ENCODE measurements around the gene GSAP. TPM values are rescaled to one million over a fixed set of nuclear protein-coding genes. Genes with fewer than 3 reads are reported as not detected.
A peak's percentile ranks its signal among the peaks of the same experiment; 100 is the strongest.

The GSAP gene
- total and polyA plus RNA-seq, 2 of the 4 experiments (the other 2 are of a cell fraction): 1.6 to 1.8 TPM

- no peak overlapping the region for H2AK9ac ChIP-seq (replicated peaks; ENCODE audit: low read depth, low read length, poor library complexity)
- no peak overlapping the region for H3K23ac ChIP-seq (ENCODE audit: low read depth, low read length)
- dilution Hi-C loops (cut with HindIII; ENCODE audit: low sequenced_read_pairs, unreplicated experiment): no loop called here
- no peak overlapping the region for H2BK20ac ChIP-seq (ENCODE audit: low read depth, low read length)
- no peak overlapping the region for H2AFZ ChIP-seq (replicated peaks; ENCODE audit: low read length, poor library complexity)
- H3K56ac ChIP-seq (ENCODE audit: extremely low read depth, insufficient read depth, low read length): no peak overlapping the region
- H3K27me3 ChIP-seq (ENCODE audit: control insufficient read depth, insufficient read depth, low read length): no peaks in the 10 kb centered on the region
- DNase-seq: no peak
- H3K4me2 ChIP-seq (ENCODE audit: low read depth, low read length): no peak overlapping the region
- no peak overlapping the region for H2BK120ac ChIP-seq (ENCODE audit: low read depth, low read length)
- H4K20me1 ChIP-seq (ENCODE audit: insufficient read depth, low read length): no peaks in the 10 kb centered on the region
- H3K79me1 ChIP-seq (ENCODE audit: low read depth in 1 of 2, low read length in 2 of 2): no peaks in the 10 kb centered on the region
- no peaks in the 10 kb centered on the region for H3K9me3 ChIP-seq (ENCODE audit: control insufficient read depth, insufficient read depth, low read length)
- ChIA-PET POLR2A (ENCODE audit: unreplicated experiment) (no interaction called here), CTCF (no interaction called here)
- H3K9me1 ChIP-seq (ENCODE audit: insufficient read depth, low read length): peaks cover 3% of the 10 kb centered on the region
- no peak overlapping the region for H3K14ac ChIP-seq (replicated peaks; ENCODE audit: low read depth, low read length)
- WGBS, 2 experiments (ENCODE audit: extremely low coverage in 2 of 2, insufficient read length in 1 of 2): no CpG with 5 or more reads among the region's 3 CpGs
- H3K27ac ChIP-seq (ENCODE audit: insufficient read depth, low read length): no peak overlapping the region
- no TSS peak for BruUV-seq (replicated peaks)
- no peaks in the 10 kb centered on the region for H3K36me3 ChIP-seq (ENCODE audit: control insufficient read depth, insufficient read depth, low read length)
- intact Hi-C loops (cut with micrococcal nuclease): no loop called here
- H2BK15ac ChIP-seq (ENCODE audit: low read depth, low read length): no peak overlapping the region
- H2BK5ac ChIP-seq (ENCODE audit: low read depth, low read length, poor library complexity, severe bottlenecking): no peak overlapping the region
- no peak overlapping the region for H3K4ac ChIP-seq (ENCODE audit: low read depth, low read length)
- TF ChIP-seq BHLHE40 (IDR thresholded peaks at IDR 0.05; ENCODE audit: low read depth, low read length) (no peak), USF2 (IDR thresholded peaks at IDR 0.05; ENCODE audit: low read depth, low read length) (no peak), RCOR1 (IDR thresholded peaks at IDR 0.05; ENCODE audit: insufficient replicate concordance, low read length) (no peak), CEBPB (IDR thresholded peaks at IDR 0.05; ENCODE audit: low read depth, low read length) (no peak), POLR2A (IDR thresholded peaks at IDR 0.05; ENCODE audit: low read depth, low read length) (no peak), FOS (IDR thresholded peaks at IDR 0.05; ENCODE audit: low read depth, low read length) (no peak), MXI1 (IDR thresholded peaks at IDR 0.05; ENCODE audit: borderline replicate concordance, low read depth, low read length) (no peak), CTCF (conservative IDR thresholded peaks at IDR 0.05; ENCODE audit: low read depth, low read length) (0 out of 2 replicates have a peak, but pooled peaks have one; percentile 6)
- TF ChIP-seq, protein P1, sequence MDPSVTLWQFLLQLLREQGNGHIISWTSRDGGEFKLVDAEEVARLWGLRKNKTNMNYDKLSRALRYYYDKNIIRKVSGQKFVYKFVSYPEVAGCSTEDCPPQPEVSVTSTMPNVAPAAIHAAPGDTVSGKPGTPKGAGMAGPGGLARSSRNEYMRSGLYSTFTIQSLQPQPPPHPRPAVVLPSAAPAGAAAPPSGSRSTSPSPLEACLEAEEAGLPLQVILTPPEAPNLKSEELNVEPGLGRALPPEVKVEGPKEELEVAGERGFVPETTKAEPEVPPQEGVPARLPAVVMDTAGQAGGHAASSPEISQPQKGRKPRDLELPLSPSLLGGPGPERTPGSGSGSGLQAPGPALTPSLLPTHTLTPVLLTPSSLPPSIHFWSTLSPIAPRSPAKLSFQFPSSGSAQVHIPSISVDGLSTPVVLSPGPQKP (IDR thresholded peaks at IDR 0.05; ENCODE audit: borderline replicate concordance, low read depth, low read length): no peak
- in situ Hi-C loops (cut with MboI; ENCODE audit: low sequenced_read_pairs): no loop called here
- H4K5ac ChIP-seq (ENCODE audit: low read depth, low read length): no peak overlapping the region
- H3K9ac ChIP-seq (ENCODE audit: low read depth, low read length): no peak overlapping the region
- H3K4me1 ChIP-seq (ENCODE audit: control insufficient read depth, insufficient read depth, low read length): peaks cover 2% of the 10 kb centered on the region
- no peak overlapping the region for H3K4me3 ChIP-seq (ENCODE audit: insufficient read depth, low read depth, low read length)
- H2AK5ac ChIP-seq (ENCODE audit: low read depth, low read length): no peak overlapping the region; the same call in 1 of the 2 replicates
- ATAC-seq (ENCODE audit: low read depth): no peak
- no peak overlapping the region for H4K91ac ChIP-seq (ENCODE audit: insufficient read depth, low read depth, low read length)
- H3K18ac ChIP-seq (ENCODE audit: low read depth, low read length): no peak overlapping the region
- H4K8ac ChIP-seq (ENCODE audit: low read depth in 2 of 2, low read length in 2 of 2): no peak overlapping the region
Observed at GRCh38 chr7:77460057-77460486, 43.9 kb upstream of the GSAP start.

All from IMR-90 (cell line).